Peyer's patch (tissue), 4 donors: ENCODE results near the gene IL22RA1.

Experiments
- CTCF ChIP-seq, 6 experiments: fragments of 450-650 bp in 4 of 6; fragments of 200-600 bp in 2 of 6; sonication (generic) in 1 of 6; IDR thresholded peaks; one replicate each; pipeline ENCODE4 v1.5.1; 2017 to 2019; ENCODE audit warnings: antibody characterized with exemption in 6 of 6, mild to moderate bottlenecking in 3 of 6, moderate library complexity in 1 of 6
- POLR2A ChIP-seq, 2 donors: fragments of 450-650 bp; IDR thresholded peaks; one replicate each; pipeline ENCODE4 v1.5.1; 2017; ENCODE audit warnings: antibody characterized with exemption in 2 of 2, mild to moderate bottlenecking in 2 of 2, moderate library complexity in 2 of 2

- TF ChIP-seq CTCF (IDR thresholded peaks at IDR 0.05) (no peak), POLR2A (IDR thresholded peaks at IDR 0.05) (no peak)
Observed at GRCh38 chr1:24124980-24125379, 18.0 kb downstream of the IL22RA1 start.
